Anterior cingulate cortex (tissue), 58 donors: ENCODE measurements around the gene INTS1.
A peak's percentile ranks its signal among the peaks of the same experiment; 100 is the strongest.

ENCODE experiments used
- DNase-seq, 58 donors: peaks; one replicate each; lab custom pipeline; 2025; lab: John Stamatoyannopoulos, UW

Gene INTS1

DNA sequence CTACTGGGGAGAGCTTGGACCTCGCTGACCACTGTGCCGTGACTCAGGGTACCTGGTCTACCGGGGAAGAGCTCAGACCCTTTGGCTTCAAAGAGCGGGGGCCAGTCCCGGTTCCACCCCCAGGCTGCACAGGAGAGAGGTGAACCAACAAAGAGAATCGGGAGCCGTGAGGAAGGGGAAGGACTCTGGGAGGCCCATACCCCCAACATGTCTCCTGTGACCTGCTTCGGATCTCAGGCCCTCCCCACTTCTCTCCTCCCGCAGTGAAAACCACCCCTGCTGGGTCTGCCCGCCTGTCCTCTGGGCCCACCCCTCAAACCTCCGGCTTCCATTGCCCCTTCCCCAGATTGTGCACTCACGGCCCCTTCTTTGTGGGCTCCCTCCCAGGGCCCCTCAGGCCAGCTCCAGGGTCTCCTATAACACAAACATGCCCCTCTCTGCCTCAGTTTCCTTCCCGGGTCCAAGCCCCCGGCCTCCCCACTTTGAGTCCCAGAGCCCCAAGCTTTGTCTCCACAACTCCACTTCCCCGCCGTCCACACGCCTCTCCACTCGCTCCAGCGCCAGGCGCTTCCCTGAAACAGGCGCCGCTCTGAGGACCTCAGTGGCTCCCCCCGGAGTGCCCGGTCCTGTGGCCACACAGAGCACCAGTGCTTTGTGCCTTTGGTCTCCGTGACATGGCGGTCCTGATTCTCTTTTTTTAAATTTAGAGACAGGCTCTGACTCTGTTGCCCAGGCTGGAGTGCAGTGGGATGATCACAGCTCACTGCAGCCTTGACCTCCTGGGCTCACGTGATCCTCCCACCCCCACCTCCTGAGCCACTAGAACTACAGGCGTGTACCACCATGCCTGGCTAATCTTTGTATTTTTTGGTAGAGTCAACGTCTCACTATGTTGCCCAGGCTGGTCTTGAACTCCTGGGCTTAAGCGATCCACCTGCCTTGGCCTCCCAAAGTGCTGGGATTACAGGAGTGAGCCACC, 7.5 kb upstream of the INTS1 start:
- no peak for DNase-seq

DNA sequence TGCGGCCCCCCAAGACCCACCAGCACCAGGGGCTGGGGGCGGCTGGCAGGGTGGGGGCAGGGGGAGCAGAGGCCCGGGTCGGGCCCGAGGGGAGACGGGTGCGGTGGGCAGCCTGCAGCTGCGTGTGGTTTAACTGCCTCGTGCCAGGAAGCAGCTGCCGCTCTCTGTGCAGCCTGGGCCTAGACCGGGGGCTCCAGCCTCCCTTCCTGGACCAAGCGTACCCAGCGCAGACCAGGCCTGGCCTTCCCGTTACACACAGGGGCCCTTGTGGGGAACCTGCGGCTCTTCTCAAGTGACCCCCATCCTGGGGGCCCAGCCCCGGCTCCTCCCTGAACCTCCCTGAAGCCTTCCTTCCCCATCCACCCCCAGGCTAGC, 6.6 kb upstream of the INTS1 start:
- no peak for DNase-seq

DNA sequence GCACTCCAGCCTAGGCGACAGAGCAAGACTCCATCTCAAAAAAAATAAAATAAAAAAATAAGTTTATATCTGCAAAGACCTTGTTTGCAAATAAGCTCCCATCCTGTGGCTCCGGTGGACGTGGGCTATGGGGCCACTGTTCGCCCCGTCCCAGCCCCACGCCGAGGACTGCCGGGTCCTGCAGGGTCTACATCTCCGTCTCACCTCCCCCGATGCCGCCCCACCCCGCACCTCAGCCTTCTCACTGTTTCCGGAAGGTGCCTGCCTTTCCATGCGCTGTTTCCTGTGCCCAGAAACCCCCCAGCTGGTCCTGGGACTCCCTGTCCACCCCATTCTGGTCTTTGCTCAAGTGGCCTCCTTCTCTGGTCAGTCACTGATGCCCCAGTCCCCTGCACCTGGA, 5.0 kb upstream of the INTS1 start:
- DNase-seq = no peak

DNA sequence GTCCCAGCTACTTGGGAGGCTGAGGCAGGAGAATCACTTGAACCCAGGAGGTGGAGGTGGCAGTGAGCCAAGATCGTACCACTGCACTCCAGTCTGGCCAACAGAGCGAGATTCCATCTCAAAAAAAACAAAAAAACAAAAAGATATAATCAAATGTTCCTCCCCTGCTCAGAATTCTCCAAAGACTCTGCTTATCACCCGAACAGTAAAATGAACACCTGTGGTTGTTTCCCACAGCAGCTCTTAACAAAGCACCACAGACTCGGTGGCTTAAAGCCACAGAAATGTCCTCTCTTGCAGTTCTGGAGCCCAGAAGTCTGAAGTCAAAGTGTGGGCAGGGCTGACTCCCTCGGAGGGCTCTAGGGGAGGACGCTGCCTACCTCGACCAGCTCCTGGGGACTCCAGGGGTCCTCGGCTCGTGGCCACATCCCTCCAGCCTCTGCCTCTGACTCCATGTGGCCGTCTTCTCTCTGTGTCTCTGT, 4.1 kb upstream of the INTS1 start:
- DNase-seq = no peak

DNA sequence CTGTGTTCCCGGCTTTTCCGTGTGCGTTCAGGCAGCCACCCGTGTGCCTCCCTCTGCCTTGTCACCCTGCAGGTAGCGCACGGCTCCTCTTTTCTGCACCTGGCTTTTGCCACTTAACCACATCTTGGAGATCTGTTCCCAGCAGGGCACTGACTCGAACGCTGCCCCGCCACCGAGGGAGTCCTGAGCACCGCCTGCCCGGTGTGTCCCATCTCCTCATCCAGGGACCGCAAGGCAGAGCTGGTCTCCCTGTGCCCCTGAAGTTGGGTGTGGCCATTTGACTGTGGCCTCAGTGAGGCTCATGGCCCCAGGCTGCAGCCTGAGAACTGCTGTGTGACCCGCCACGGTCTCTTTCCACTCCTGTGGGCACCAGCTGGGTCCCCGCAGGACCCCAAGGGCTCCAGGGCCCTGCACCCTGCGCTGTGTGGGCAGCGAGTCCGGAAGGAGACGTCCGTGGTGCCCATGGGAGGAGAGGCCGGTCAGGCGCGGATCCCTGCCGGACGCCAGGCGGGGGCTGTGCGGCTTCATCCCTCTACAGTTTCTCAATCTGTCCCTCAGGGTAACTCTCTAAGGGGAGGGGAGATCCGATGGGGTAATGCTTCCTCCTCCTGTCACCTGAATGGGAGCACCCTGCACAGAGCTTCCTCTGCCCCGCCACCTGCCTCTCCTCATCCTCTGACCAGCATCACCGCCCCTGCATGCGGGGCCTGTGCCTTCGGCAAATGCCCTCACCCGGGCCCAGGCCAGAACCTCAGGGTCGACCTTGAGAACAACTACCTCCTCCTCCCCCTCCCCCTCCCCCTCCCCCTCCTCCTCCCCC, 1.8 kb upstream of the INTS1 start:
- no peak for DNase-seq

DNA sequence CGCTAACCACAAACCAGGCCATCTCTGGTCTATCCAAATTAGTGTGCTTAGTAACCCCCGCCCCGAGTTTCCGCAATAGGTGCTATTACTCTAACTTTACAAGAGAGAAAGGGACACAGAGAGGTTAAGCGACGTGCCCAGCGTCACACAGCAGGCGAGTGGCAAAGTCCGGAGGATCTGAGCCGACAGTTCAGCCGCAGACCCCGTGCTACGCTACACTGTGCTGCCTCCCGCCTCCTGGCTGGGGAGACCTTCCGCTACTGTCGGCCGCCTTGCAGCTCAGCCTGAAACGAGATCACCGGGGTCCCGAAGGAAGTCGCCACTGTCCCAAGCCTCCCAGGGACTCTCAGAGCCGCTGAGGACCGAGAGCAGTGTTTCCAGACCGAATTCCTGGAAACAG, 799 bp downstream of the INTS1 start:
- no peak for DNase-seq

DNA sequence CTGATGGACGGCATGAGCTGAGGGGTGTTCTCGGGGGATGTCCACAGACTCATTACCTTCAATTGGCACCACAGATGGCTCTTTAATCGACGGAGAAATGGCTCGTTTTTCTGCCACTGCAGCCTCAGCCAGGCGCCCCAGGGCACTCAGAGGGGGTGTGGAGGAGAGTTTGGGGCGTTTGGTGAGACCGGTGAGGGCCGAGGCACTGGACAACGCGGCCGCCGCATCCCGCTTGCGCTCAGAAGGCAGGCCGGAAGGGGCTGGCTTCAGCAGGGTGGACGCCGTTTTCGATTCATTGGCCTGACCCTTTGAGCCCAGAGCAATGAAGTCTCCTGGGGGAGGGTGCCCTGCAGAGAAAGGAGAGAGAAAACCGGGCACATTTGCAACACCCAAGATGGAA, 1.3 kb downstream of the INTS1 start:
- no peak for DNase-seq

DNA sequence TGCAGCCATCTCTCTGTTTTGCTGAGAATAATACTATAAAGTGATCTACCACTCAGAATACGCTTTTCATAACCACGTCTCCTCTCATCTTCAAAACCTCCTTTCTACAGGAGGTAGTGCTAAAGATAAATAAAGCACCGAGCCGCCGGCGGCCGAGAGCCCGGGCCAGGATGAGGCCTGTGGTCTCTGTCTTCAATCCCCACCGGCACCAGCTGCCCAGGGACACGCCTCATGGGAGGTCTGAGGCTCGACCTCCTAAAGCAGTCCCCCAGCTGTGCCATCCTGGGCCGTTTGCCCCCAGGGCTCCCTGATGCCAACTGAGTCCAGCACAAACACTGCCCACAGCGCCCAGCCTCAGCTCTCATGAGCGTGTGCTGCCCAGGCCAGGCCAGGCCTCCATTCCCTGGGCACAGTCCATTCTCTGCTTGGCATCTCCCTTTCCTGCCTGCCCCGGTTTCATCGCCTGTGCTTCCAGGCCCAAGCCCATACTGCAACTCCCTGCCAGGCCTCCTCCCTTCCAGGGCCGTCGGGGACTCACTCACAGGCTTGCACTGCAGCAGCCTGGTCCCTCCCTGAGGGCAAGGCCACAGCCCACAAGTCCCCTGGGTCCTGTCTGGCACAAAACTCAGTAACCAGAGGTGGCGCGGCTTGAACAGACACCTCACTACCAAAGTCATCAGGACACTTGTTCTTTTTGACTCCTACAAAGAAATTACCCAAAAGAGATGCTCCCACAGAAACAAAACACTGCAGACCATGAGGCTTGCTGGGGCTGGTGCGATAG, 2.5 kb downstream of the INTS1 start:
- DNase-seq = no peak

DNA sequence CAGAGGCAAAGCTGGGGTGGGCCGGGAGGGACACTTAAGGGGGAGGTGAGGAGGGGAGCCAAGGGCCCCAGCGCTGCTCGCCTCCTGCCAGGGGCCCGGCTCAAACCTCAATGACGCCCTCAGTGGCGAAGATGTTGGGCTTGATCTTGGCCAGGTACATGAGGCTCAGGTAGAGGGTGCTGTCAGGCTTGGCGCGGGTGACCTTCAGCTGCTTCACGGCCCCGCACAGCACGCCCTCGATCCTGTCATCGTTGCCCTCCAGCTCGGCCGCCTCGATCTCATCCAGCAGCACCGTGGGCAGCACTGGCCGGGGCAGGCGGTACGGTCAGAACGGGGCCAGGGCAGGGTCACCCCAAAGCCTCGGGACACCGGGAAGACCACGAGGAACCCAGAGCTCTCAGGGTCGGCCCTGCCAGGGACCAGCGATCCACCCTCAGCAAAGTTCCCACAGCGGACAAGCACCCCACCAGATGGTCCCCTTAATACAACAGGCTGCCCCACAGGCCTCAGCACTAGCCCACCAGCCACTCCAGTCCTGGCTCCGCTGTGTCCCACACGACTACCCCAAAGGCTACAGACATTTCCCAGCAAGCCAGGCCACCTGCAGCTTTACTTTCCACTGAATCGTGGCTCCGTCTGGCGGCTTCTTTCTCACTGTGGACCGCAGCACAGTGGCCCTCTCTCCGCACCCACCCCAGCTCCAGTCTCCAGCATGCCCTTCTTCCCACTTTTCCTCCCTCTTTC, 4.0 kb downstream of the INTS1 start:
- no peak for DNase-seq

DNA sequence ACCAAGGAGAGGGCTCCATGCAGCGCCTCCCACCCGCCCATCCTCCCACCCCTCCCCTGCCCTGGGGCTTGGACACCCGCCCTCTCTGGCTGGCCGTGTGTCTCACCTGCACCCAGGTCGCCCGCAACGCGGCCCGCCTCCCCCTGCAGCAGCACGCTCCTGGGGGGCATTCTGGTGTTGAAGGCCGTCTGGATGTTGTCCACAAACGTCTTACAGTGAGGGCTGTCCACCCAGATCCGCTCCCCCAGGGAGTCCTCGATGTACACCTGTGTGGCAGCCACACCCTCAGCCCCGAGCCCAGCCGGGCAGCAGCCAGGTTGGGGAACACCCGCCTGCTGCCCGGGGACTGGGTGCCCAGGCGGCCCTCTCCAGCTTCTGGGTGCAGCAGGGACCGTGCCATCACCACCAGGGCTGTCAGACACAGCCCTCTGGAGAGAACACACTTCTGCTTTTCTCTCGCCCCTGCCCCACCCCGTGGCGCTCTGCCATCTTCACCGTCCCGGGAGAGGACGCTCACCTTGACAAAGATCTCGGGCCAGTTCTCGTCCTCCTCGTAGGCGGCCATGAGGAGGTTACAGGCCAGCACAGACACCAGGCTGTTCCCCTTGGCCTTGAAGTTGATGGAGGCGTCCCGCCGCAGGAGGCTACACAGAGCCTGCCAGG, 4.7 kb downstream of the INTS1 start:
- DNase-seq = no peak

DNA sequence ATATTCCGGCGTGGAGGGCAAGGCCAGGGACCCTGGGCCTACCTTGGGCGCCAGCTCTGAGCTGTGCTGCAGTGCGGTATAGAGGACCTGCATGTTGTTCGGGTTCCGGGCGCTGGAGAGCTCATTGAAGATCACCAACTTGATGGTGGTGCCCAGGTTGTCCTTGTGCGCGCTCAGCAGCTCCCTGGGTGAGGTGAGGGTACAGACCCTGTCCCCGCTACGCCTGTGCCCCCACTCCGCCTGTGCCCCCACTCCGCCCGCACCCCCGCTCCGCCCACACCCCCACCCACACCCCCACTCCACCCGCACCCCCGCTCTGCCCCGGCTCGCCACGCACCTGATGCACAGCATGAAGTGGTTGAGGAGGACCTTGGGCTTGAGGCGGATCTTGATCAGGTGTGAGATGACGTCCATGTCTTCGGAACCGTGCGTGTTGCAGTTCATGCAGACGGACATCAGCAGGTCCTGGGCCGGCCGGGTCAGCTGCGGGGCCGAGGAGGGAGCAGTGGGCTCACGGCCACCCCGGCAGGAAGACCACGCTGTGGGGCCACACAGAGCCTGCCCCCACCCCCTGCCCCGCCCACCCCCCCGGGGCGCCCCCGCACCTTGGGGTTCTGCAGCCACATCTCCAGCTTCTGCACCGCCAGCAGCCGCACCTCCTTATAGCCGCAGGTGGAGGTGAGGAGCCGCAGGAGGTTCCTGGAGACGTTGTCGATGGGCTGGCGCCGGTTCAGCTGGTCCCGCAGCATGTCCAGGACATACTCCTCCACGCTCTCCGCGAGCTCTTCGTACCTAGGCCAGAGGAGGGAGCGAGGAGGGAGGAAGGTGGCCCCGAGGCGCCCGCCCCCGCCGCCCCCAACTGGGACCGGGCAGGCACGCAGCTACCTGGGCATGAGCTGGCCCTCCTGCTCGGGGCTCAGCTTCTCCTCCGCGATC, 5.6 kb downstream of the INTS1 start:
- DNase-seq = no peak

DNA sequence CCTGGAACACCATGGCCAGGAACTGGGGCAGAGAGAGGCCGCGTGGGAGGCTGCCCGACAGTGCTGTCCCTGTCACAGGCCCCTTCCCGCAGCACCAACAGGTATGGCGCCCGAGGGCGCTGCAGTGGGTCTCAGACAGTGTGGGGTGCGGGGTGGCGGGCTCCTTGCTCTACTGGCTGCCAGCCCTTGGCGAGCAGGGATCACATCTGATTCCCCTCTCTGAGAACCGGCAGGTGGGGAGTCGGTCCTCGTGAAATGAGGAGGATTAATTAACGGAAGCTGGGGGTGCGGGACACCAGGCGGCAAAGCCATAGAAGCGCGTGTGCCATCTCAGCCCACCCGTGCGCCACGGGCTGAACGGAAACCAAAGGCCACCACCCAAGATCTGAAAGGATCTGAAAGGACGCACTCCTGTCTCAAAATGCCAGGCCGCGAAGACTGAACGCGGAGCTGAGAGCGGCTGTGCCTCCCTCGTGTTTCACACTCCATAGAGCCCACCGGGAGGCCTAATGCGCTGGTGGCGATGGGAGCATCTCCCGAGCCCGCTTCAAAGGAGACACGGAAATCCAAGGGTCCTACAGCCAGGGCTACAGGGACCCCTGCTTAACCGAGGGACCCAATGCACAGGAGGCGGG, 6.8 kb downstream of the INTS1 start:
- no peak for DNase-seq

DNA sequence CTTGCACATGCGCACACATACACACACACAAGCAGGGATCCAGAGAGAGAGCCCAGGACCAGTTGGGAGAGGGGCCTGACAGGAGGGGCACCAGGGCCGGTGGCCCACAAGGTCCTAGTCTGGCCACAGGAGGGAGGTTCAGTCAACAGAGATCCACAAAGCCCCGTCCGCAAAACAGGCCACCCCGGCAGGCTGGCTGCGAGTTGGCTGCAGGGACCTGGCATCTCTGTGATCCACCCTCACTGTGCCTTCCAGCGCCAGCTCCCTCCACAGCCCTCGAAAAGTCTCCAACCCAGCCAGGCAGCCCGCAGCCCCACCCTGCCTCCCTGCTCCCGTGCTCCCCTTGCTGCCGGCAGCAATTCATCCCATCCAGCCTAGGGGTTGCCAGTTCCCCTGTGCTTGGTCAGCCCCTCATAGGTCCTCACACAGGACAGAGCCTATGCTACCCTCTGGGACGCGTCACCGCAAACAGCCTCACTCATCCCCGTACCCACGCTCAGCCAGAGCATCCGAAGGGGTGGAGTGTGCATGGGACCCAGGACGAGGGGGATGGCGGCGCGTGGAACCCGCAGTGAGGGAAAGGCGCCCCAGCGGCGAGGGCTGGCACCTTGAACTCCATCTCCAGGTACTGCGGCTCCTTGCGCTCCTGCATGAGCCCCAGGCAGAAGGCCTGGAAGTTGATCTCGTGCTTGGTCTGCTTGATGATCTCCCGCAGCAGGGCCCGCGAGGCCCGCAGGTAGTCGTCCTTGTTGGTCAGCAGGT, 7.5 kb downstream of the INTS1 start:
- DNase-seq = no peak

DNA sequence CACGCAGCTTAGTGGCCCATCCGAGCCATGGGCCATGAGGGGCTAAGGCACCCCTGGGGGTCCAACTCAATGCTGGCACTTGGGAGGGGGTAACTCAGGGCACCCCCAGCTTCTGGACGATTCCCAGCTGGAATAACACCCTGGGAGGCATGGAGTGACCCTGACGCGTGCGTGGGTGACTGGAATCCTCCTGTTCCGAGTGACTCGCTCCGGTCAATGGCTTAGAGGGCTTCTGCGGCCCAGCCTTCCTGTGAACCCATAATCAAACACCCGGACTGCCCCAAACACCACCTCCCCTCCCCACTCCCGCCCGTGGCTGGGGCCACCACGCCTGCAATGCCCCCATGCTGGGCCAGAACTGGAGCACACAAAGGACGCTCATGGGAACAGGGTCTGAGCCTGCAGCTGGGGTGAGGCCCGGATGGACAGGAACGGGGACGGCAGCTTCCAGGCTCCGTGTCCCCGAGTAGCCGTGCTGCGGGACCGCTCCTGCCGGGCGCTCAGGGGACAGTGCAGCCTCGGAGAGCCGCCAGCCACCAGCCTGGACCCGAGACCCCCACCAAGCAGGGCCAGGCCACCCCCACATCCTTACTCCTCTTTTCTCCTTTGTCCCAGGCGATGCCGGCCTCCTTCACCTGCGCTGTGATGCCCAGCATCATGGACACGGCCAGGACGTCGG, 8.5 kb downstream of the INTS1 start:
- no peak for DNase-seq

DNA sequence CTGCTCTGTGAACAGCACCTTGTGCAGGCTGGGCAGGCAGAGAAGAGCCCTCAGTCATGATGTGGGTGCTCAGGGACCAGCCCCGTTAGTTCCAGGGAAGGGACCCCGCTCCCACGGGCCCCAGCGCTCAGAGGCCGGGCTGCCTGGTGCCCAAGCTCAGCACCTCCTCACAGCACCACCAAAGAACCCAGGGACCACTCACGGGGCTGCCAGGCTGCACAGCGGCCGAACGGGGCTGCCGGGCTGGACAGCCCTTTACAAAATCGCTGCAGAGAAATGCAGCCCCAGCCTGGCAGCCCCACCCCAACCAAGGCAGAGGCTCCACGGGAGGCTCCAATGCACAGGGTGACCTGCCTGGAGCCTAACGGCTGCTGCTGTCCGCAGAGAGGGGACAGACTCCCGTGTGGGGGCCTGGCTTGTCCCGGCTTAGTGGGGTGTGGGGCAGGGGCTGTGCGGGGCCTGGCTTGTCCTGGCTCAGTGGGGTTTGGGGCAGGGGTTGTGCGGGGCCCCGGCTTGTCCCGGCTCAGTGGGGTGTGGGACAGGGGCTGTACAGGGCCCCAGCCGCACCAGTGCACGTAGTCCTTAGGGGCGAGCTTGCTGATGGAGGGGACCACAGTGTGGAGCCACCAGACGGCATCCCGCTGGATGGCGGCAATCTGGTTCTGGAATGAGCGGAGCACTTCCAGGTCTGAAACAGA, 9.2 kb downstream of the INTS1 start:
- DNase-seq = no peak

DNA sequence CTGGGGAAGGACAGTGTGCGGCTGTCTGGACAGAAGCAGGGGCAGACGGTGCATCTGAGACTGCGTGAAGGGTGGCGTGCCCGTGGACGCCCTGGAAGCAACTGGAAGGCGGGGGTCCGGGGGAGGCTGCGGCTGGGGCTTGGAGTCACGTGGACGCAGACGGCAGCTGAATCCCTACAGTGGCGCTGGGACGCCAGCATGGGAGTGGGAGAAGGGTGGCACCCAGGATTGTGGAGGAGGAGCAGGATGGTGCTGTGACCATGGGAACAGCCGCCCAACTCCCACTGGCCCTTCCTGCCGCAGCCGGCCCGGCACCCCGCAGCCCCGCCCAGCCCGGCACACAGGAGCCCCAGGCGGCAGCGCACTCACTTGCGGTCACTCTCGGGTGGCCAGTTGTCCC, 9.7 kb downstream of the INTS1 start:
- DNase-seq = peak in 21 of 58 donors; percentile 7 to 67 (median 25)
